LHCN-M2 (cell line): ENCODE results near the gene HIBCH. TPM values are rescaled to one million over a fixed set of nuclear protein-coding genes. Genes with fewer than 3 reads are reported as not detected.
"Not testable (repeated sequence)": the region's sequence is repeated elsewhere in the genome, so short reads cannot be mapped to it uniquely, and the experiment has no call there.

Source experiments
- DNase-seq: peaks from one replicate; pipeline ENCODE4 v3.0.0-alpha.2; 2012; ENCODE audit warnings: low read depth
- total RNA-seq: library from RNA; depleted of rRNA; stranded (reverse); fragments of >200 nt; gene quantifications from 2 replicates; pipeline ENCODE4 v1.2.3, GENCODE V29; 2014

Gene HIBCH
- total RNA-seq, 1 experiment from 2014 or later = 11.8 TPM

- DNase-seq = peak; percentile 79
Measured at GRCh38 chr2:190343089-190343535, 23.5 kb upstream of the HIBCH start.

GRCh38 chr2:190342611-190343010 lies 23.0 kb upstream of the HIBCH start:
- DNase-seq = no peak

GRCh38 chr2:190340369-190340768 lies 20.7 kb upstream of the HIBCH start:
- DNase-seq = peak; percentile 49

GRCh38 chr2:190339394-190339793 lies 19.8 kb upstream of the HIBCH start:
- no peak for DNase-seq

- no peak for DNase-seq
Measured at GRCh38 chr2:190338453-190338852, 18.8 kb upstream of the HIBCH start.

GRCh38 chr2:190336420-190336819 lies 16.8 kb upstream of the HIBCH start:
- no peak for DNase-seq

- DNase-seq = not testable (repeated sequence)
Measured at GRCh38 chr2:190335584-190335983, 16.0 kb upstream of the HIBCH start.

- DNase-seq = no peak
Measured at GRCh38 chr2:190335225-190335559, 15.6 kb upstream of the HIBCH start.

GRCh38 chr2:190334479-190335224 lies 15.0 kb upstream of the HIBCH start:
- no peak for DNase-seq

- DNase-seq = no peak
Measured at GRCh38 chr2:190333928-190334327, 14.3 kb upstream of the HIBCH start.

- no peak for DNase-seq
Measured at GRCh38 chr2:190333395-190333794, 13.8 kb upstream of the HIBCH start.

GRCh38 chr2:190328573-190329147 lies 9.0 kb upstream of the HIBCH start:
- no peak for DNase-seq

GRCh38 chr2:190327867-190328572 lies 8.4 kb upstream of the HIBCH start:
- DNase-seq = no peak

GRCh38 chr2:190325588-190325987 lies 6.0 kb upstream of the HIBCH start:
- DNase-seq = no peak

- DNase-seq = no peak
Measured at GRCh38 chr2:190323406-190323805, 3.8 kb upstream of the HIBCH start.

GRCh38 chr2:190320696-190321095 lies 1.1 kb upstream of the HIBCH start:
- no peak for DNase-seq

GRCh38 chr2:190318931-190319554 lies 583 bp downstream of the HIBCH start:
- DNase-seq = peak; percentile 6

GRCh38 chr2:190318514-190318913 lies 1.1 kb downstream of the HIBCH start:
- no peak for DNase-seq

- no peak for DNase-seq
Measured at GRCh38 chr2:190315273-190315672, 4.4 kb downstream of the HIBCH start.

- no peak for DNase-seq
Measured at GRCh38 chr2:190313880-190314279, 5.7 kb downstream of the HIBCH start.

- DNase-seq = not testable (repeated sequence)
Measured at GRCh38 chr2:190312635-190313025, 7.0 kb downstream of the HIBCH start.

GRCh38 chr2:190311893-190312634 lies 7.6 kb downstream of the HIBCH start:
- no peak for DNase-seq
